Endothelial cell of hepatic sinusoid (primary cell): ENCODE results near the gene SLC35A1.
"Not testable (repeated sequence)": the region's sequence is repeated elsewhere in the genome, so short reads cannot be mapped to it uniquely, and the experiment has no call there.

Source experiments
- in situ Hi-C: cut with HindIII; loops from 2 replicates; pipeline ENCODE4 v1.10.0; 2017; ENCODE audit warnings: low sequenced_read_pairs

SLC35A1 gene

DNA sequence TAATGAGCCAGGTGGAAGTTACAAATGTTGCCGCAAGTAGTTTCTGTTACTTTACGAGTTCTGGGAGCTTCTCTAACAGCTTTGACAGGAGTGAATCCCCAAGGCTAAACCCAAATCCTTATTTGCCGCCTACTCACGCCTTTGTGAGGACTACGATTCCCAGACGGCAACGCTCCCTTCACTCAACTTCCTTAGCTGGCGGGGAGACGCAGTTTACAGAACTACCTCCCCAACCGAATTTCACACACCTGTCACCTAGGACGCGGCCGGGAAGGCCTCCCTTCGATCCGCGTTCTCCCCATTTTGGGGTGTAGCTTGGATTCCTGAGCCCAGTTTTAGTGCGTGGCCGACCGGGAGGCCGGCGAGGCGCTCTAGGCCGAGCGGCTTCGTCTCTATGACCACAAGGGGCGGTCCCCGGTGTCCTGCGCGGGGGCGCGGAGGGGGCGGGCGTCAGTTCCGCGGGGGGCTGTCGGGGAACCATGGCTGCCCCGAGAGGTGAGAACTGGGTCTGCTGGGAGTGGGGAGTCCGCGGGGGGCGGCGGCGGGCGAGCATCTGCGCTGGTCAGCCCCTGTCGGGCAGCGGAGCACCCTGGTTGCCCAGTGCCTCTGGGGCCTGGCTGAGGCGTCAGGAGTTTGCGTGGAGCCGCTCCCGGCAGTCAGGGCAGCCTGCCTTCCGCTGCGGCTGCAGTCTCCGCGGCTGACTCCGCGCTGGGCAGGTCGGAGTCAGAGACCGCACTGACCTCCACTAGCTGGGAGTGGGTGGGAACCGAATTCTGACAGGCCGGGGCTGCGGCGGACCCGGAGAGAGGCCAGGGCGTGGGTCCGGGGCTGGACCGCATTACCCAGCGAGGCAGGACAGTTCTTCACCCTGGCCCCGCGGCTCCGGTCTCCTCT, at the start of gene SLC35A1:
SLC35A1 (plus strand) TSS at position 450 of the 894 bp plus-strand sequence; CDS start at position 480, 30 bp downstream.
- in situ Hi-C loops: no loop called here

GRCh38 chr6:87426789-87427188, 46.0 kb upstream of the SLC35A1 start:
- in situ Hi-C loops: no loop called here

GRCh38 chr6:87430499-87430898, 42.3 kb upstream of the SLC35A1 start:
- in situ Hi-C loops: no loop called here

DNA sequence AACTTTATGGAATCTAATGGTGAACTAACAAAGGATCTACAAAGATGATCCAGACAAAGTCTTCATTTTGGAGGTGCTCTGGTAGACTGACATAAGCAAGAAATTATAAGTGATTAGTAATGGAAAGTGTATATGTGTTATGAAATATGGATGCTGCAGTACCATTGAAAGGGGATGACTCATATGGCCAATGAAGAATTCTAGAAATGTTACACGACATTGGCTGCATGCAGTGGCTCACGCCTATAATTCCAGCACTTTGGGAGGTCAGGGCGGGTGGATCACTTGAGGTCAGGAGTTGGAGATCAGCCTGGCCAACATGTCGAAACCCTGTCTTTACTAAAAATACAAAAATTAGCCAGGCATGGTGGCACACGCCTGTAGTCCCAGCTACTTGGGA, 41.5 kb upstream of the SLC35A1 start:
- in situ Hi-C loops: no loop called here

GRCh38 chr6:87436435-87436834, 36.3 kb upstream of the SLC35A1 start:
- in situ Hi-C loops: no loop called here

GRCh38 chr6:87441711-87442110, 31.1 kb upstream of the SLC35A1 start:
- in situ Hi-C loops: no loop called here

DNA sequence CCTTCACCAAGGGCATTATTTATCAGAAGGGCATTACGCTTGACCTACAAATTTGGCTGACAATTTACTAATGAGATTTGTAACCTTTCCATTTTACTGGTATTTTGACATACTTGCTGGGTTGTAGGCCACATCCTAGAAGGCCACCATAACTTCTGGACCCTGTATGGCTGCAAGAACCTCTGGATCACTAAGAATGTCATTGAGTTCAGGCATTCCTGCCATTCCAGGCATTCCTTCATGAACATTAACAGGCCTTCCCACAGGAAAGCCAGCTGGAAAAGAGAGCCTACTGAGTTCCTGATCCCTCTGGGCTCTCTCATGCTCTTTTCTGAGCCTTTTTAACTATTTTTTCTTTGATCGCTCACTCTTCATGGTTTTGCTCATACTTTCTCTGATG, 28.4 kb upstream of the SLC35A1 start:
- in situ Hi-C loops: no loop called here

DNA sequence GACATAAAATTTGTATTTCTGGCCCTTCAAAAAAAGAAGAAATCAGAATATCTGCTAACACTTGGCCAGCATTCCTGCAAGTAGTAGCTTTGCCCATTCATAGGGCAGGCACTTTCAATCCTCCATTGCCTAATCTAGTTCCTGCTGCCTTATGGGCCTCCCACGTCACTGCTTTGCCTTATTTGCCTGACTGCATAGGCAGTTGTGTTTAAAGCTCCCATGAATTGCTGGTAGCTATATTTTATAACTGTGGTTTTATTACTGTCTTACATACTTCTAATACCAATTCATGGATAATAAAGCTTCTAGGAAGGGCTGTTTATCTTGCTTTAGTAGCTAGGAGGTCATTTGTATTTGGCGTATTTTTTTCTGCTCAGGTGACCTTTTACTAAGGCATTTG, 7.7 kb upstream of the SLC35A1 start:
- in situ Hi-C loops: loop anchor here (5.0 kb wide), 1 partner anchor 63 kb away; no protein-coding TSS in a partner anchor

- in situ Hi-C loops: no loop called here
Measured at GRCh38 chr6:87473419-87473903, 687 bp downstream of the SLC35A1 start.

- in situ Hi-C loops: no loop called here
Measured at GRCh38 chr6:87481931-87482330, 9.2 kb downstream of the SLC35A1 start.

- in situ Hi-C loops: no loop called here
Measured at GRCh38 chr6:87482366-87482765, 9.6 kb downstream of the SLC35A1 start.

DNA sequence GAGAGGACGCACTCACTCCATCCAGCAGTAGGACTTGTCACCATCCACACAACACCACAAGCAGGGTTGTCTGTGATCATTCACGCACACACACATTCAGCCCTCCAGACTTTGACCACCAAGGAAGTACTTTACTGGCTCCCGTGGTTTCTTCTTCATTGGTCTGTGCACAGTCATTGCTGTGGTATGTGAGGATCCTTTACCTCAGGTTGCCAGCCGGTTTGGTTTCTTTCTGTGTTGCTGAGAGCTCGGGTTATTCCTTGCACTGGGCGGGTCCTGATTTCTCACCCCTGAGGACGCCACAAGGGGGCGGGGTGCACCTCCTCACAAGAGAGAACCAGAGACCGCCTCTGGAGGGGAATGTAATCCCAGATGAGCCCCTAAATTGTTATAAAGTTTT, 11.2 kb downstream of the SLC35A1 start:
- in situ Hi-C loops: no loop called here

- in situ Hi-C loops: no loop called here
Measured at GRCh38 chr6:87484491-87484890, 11.7 kb downstream of the SLC35A1 start.

GRCh38 chr6:87487555-87487954, 14.8 kb downstream of the SLC35A1 start:
- in situ Hi-C loops: no loop called here

- in situ Hi-C loops: not testable (repeated sequence)
Measured at GRCh38 chr6:87489326-87489725, 16.6 kb downstream of the SLC35A1 start.

DNA sequence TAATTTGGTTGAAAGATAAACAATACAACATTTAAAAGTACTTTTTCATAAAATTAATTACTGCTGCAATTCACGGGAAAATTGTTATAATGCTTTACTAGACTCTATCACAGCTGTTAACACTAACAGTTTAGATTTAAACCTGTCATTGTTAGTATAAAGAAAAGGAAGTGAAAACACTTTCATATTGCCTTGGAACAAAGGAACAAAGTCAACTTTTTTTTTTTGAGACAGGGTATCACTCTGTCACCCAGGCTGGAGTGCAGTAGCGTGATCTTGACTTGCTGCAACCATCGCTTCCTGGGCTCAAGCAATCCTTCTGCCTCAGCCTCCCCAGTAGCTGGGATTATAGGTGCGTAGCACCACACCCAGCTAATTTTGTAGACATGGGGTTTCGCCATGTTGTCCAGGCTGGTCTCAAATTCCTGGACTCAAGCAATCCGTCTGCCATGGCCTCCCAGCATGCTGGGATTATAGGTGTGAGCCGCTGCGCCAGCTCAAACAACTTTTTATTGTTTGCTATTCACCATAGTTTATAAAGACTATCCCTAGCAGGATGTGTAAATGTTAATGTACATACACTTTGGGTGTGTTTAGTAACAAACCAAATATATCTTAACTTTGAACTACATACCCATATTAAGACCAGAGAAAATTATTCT, 22.1 kb downstream of the SLC35A1 start:
- in situ Hi-C loops: no loop called here

- in situ Hi-C loops: no loop called here
Measured at GRCh38 chr6:87498048-87498447, 25.3 kb downstream of the SLC35A1 start.

GRCh38 chr6:87501809-87502572, 29.2 kb downstream of the SLC35A1 start:
- in situ Hi-C loops: no loop called here

- in situ Hi-C loops: no loop called here
Measured at GRCh38 chr6:87504441-87504840, 31.7 kb downstream of the SLC35A1 start.

DNA sequence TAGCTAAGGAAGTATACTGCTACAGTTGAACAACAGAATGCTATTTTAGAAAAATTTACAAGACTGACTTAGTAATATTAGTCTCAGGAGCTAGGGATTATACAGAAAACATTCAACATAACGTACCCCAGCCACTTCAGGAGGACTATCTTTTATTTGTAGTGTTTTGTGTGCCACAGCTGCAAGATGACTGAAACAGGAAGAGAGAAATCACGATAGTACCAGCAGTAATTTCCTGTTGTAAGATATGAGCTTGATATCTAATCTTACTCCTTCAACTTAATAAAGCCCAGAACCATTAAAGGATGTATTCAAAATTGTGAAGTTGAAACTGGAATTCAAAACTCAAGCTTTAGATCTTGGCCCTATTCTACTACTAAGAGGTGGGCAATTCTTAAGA, 42.1 kb downstream of the SLC35A1 start:
- in situ Hi-C loops: no loop called here

DNA sequence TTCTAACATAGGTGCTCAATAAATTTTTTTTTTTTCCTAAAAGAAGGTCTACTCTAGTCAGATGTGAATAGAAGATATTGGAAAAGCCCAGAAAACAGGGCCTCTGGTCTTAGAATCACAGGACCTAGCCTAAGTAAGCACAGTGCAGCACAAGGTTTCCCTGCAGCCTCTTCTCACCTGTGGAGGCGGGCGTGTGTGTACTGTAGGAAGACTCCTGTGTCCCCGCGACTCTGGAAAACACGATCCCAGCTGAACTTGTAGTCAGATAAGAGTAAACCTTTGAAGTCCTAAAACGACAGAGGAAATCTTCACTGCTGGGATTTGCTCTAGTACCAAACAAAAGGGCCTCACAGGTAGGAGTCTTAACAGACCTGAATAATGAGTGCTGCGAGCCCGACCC, 45.7 kb downstream of the SLC35A1 start:
- in situ Hi-C loops: no loop called here
